HepG2 (cell line): ENCODE measurements around the gene ARL4D. TPM values are rescaled to one million over a fixed set of nuclear protein-coding genes. Genes with fewer than 3 reads are reported as not detected.

Source experiments
- CAMTA2 ChIP-seq: sonication (generic); formaldehyde crosslinking; IDR thresholded peaks from 2 replicates; pipeline ENCODE4 v1.4.0; 2020; ENCODE audit warnings: mild to moderate bottlenecking, missing genetic modification reagents, borderline replicate concordance
- CBFB ChIP-seq: sonication (generic); formaldehyde crosslinking; IDR thresholded peaks from 2 replicates; pipeline ENCODE4 v1.4.0; 2020; ENCODE audit warnings: missing genetic modification reagents
- ETV6 ChIP-seq: sonication (generic); formaldehyde crosslinking; conservative IDR thresholded peaks from 2 replicates; pipeline ENCODE4 v1.4.0; 2020; ENCODE audit warnings: missing genetic modification reagents
- FOXK2 ChIP-seq: fragments of 450-650 bp; IDR thresholded peaks from 2 replicates; pipeline ENCODE4 v1.6.1; 2016
- HES4 ChIP-seq: sonication (generic); formaldehyde crosslinking; IDR thresholded peaks from 2 replicates; pipeline ENCODE4 v1.9.0; 2021; ENCODE audit warnings: mild to moderate bottlenecking, missing genetic modification reagents, borderline replicate concordance
- IRX3 ChIP-seq: sonication (generic); formaldehyde crosslinking; IDR thresholded peaks from 2 replicates; pipeline ENCODE4 v1.8.1; 2023; ENCODE audit warnings: mild to moderate bottlenecking, low read depth, missing genetic modification reagents, borderline replicate concordance
- KDM2A ChIP-seq: sonication (generic); formaldehyde crosslinking; IDR thresholded peaks from 2 replicates; pipeline ENCODE4 v1.4.0; 2020; ENCODE audit warnings: low read depth, missing genetic modification reagents, borderline replicate concordance
- NONO ChIP-seq, 2 experiments: fragments of 450-650 bp in 1 of 2; sonication (generic) in 1 of 2; formaldehyde crosslinking in 1 of 2; IDR thresholded peaks in 1 of 2; conservative IDR thresholded peaks in 1 of 2; 2 replicates each; pipeline versions ENCODE4 v1.6.1 to v1.8.0; 2017 to 2022; ENCODE audit warnings: mild to moderate bottlenecking in 1 of 2, missing genetic modification reagents in 1 of 2, moderate library complexity in 1 of 2
- NR2F6 ChIP-seq, 2 experiments: IDR thresholded peaks; 2 replicates each; pipeline ENCODE4 v1.6.1; 2016; ENCODE audit warnings: antibody characterized with exemption in 1 of 2, mild to moderate bottlenecking in 1 of 2
- NR3C1 ChIP-seq: sonication (generic); formaldehyde crosslinking; IDR thresholded peaks from 2 replicates; pipeline ENCODE4 v1.4.0; 2020; ENCODE audit warnings: missing genetic modification reagents
- PHB2 ChIP-seq: fragments of 450-650 bp; IDR thresholded peaks from 2 replicates; pipeline ENCODE4 v1.6.1; 2018; ENCODE audit not compliant: partially characterized antibody
- SMAD3 ChIP-seq: sonication (generic); formaldehyde crosslinking; IDR thresholded peaks from 2 replicates; pipeline ENCODE4 v1.4.0; 2020; ENCODE audit warnings: missing genetic modification reagents
- SNAPC4 ChIP-seq: sonication (generic); formaldehyde crosslinking; IDR thresholded peaks from 2 replicates; pipeline ENCODE4 v1.4.0; 2020; ENCODE audit warnings: mild to moderate bottlenecking, missing genetic modification reagents
- SP140L ChIP-seq: sonication (generic); formaldehyde crosslinking; IDR thresholded peaks from 2 replicates; pipeline ENCODE4 v1.4.0; 2020; ENCODE audit warnings: missing genetic modification reagents, borderline replicate concordance
- ZBTB20 ChIP-seq: sonication (generic); formaldehyde crosslinking; IDR thresholded peaks from 2 replicates; pipeline ENCODE4 v1.8.1; 2023; ENCODE audit warnings: missing genetic modification reagents, low read depth, mild to moderate bottlenecking, borderline replicate concordance
- ZFP62 ChIP-seq: sonication (generic); formaldehyde crosslinking; IDR thresholded peaks from 2 replicates; pipeline ENCODE4 v1.4.0; 2020; ENCODE audit warnings: missing genetic modification reagents
- ZGPAT ChIP-seq: IDR thresholded peaks from 2 replicates; pipeline ENCODE4 v1.6.1; 2016; ENCODE audit warnings: mild to moderate bottlenecking
- ZNF160 ChIP-seq: sonication (generic); formaldehyde crosslinking; IDR thresholded peaks from 2 replicates; pipeline ENCODE4 v1.8.0; 2022; ENCODE audit warnings: mild to moderate bottlenecking, inconsistent platforms, missing genetic modification reagents
- ZNF180 ChIP-seq: sonication (generic); formaldehyde crosslinking; IDR thresholded peaks from 2 replicates; pipeline ENCODE4 v1.4.0; 2020; ENCODE audit warnings: low read depth, missing genetic modification reagents, borderline replicate concordance
- ZNF230 ChIP-seq: sonication (generic); formaldehyde crosslinking; IDR thresholded peaks from 2 replicates; pipeline ENCODE4 v1.4.0; 2020; ENCODE audit warnings: mild to moderate bottlenecking, missing genetic modification reagents
- ZNF33B ChIP-seq: sonication (generic); formaldehyde crosslinking; IDR thresholded peaks from 2 replicates; pipeline ENCODE4 v1.5.1; 2020; ENCODE audit warnings: mild to moderate bottlenecking, missing genetic modification reagents
- ZSCAN29 ChIP-seq: sonication (generic); formaldehyde crosslinking; conservative IDR thresholded peaks from 2 replicates; pipeline ENCODE4 v1.4.0; 2020; ENCODE audit warnings: mild to moderate bottlenecking, missing genetic modification reagents
- polyA plus RNA-seq, 8 experiments: library from polyadenylated mRNA; depleted of rRNA in 3 of 8; stranded (reverse) in 7 of 8; unstranded in 1 of 8; fragments of >200 nt; fragmentation: Illumina TruSeq in 4 of 8; extraction: Trizol in 4 of 8; gene quantifications; 2 replicates each; pipeline versions ENCODE4 v1.2.1 to v1.2.3, GENCODE V29; 2011 to 2016; ENCODE audit warnings: low read depth in 4 of 8, missing spikeins in 1 of 8, mixed read lengths in 1 of 8; ENCODE audit not compliant: insufficient read depth in 1 of 8
- total RNA-seq, 5 experiments: library from RNA; depleted of rRNA; stranded (reverse); fragments of >200 nt; fragmentation: Illumina TruSeq; extraction: Trizol; gene quantifications; 2 replicates each; pipeline ENCODE4 v1.2.3, GENCODE V29; 2016; ENCODE audit warnings: low read depth in 1 of 5

The ARL4D gene
- total and polyA plus RNA-seq, 2 of the 13 experiments (the other 11 are each of a cell fraction or from before 2014, with no cell fraction given): 9.0 to 25.9 TPM

DNA sequence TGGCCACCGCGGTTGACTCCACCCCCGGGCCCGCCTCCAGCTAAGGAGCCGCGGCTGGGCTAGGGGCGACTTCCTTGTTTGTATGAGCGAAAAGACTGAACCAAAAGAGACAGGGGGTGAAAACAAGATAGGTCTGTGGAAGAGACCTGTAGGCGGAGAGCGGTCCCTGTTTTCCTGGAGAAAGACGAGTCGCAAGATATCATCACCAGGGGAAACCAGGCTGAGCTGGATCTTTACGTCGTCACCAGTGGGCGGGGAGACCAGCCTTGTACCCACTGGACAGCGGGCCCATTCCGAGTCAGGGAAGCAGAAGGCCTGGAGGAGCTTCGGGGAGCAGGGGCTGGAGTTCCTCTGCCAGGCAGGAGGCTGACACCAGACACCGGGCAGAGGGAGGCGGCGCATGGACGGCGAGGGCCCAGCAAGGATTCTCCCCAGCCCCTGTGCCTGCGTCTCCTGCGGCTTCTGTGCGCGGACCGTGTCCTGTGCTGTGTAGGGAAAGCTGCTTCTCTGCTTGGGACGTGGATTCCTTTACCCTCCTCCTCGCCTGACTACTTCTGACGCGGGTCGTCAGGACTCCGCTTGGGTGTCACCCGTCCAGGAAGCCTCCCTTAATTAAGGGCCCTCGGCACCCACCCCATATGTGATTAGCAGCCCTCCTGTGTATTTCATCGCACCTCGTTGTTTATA is 10.3 kb upstream of the ARL4D start (continued):
- TF ChIP-seq PHB2: no peak
- TF ChIP-seq ZNF180: no peak
- peak; percentile 56; the same call in 1 of the 2 replicates for TF ChIP-seq HES4
- peak; percentile 79; the same call in 1 of the 2 replicates for TF ChIP-seq IRX3 (CRISPR knock-in tag)
- 0 out of 2 replicates have a peak, but pooled peaks have one; percentile 70 for TF ChIP-seq ZNF160 (CRISPR knock-in tag)
- no peak for TF ChIP-seq ZGPAT (CRISPR knock-in tag)
- TF ChIP-seq NONO (IDR thresholded peaks at IDR 0.05): no peak
- TF ChIP-seq NONO (CRISPR knock-in tag; conservative IDR thresholded peaks at IDR 0.05): no peak
- TF ChIP-seq SMAD3 (CRISPR knock-in tag): peak; percentile 67; the same call in 1 of the 2 replicates
- TF ChIP-seq ZSCAN29 (CRISPR knock-in tag): no peak; the same call in 1 of the 2 replicates
- no peak for TF ChIP-seq CAMTA2 (CRISPR knock-in tag)
- TF ChIP-seq NR3C1 (CRISPR knock-in tag): no peak
- TF ChIP-seq ZNF230 (CRISPR knock-in tag): no peak; the same call in 1 of the 2 replicates
- TF ChIP-seq ZNF33B (CRISPR knock-in tag): no peak
- TF ChIP-seq CBFB: no peak
- 0 out of 2 replicates have a peak, but pooled peaks have one; percentile 26 for TF ChIP-seq FOXK2
- TF ChIP-seq ZBTB20 (CRISPR knock-in tag): no peak; the same call in 1 of the 2 replicates
- TF ChIP-seq ZFP62 (CRISPR knock-in tag): no peak
- TF ChIP-seq SP140L (CRISPR knock-in tag): no peak
- TF ChIP-seq NR2F6 (IDR thresholded peaks at IDR 0.05): no peak
- TF ChIP-seq NR2F6 (CRISPR knock-in tag; IDR thresholded peaks at IDR 0.05): no peak
- 0 out of 2 replicates have a peak, but pooled peaks have one; percentile 38 for TF ChIP-seq KDM2A (CRISPR knock-in tag)
- no peak; the same call in none of the 2 replicates for TF ChIP-seq SNAPC4 (CRISPR knock-in tag)
- TF ChIP-seq ETV6 (CRISPR knock-in tag): no peak
